ENCODE data around the gene ZMYND15.

The ZMYND15 gene

DNA sequence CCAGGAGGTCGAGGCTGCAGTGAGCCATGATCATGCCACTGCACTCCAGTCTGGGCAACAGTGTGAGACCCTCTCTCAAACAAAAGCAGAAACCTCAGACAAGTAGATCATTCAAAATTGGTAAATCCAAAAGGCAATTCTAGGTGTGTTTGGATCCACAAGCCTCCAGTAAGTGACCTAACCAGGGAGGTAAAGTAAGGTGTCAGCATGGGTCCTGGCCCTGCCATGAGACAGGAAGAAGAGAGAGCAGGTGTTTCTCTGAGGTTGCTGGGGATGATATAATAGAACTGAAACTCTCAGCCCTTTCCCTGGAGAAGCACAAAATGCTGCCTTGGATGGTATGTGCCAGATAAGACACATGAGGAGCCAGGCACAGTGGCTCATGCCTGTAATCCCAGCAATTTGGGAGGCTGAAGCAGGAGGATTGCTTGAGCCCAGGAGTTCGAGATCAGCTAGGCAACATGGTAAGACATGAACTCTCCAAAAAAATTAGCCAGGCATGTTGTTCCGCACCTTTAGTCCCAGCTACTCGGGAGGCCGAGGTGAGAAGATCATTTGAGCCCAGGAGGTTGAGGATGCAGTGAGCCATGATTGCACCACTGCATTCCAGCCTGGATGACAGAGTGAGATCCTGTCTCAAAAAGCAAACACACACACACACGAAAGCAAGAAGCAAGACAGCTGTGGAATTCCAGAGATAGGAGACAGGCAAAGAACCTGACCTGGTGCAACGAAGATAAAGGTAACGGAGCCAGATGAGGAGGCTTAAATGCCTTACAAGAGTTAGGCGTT, 38.5 kb downstream of the ZMYND15 start:
- DNase-seq (ENCODE audit: insufficient read length) = no peak
- FAIRE-seq = no peak
- no peak for TF ChIP-seq TAF1 (IDR thresholded peaks at IDR 0.05; ENCODE audit: borderline replicate concordance, low read depth, low read length)
- TF ChIP-seq POLR2A (IDR thresholded peaks at IDR 0.05; ENCODE audit: low read depth, low read length) = no peak
- no peak for TF ChIP-seq POLR2AphosphoS5 (IDR thresholded peaks at IDR 0.05; ENCODE audit: low read depth, low read length)

DNA sequence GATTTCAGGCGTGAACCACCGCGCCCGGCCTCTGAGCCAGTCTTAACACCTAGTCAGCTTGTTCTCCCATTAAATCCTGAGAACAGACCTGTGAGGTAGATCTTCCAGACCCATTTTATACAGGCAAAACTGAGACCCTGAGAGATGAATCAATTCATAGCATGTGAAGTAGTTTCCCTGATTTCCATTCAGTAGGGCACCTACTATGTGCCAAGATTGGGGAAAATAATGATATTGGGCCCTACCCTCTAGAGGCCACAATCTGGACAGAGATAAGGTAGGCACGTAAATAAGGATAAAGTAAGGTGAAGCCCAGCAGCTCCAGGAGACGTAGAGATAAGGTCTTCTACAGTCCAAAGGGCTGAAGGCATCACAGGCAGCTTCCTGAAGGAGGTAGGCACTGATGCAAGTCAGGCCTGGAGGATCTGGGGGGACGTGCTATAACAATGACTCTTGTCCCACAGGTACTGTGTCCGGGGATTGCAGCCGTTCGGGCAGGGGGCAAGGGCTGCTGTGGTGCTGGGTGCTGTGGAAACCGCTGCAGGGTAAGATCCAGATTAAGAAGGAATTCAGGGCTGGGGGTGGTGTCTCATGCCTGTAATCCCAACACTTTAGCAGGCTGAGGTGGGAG, 40.8 kb downstream of the ZMYND15 start:
- FAIRE-seq = no peak

DNA sequence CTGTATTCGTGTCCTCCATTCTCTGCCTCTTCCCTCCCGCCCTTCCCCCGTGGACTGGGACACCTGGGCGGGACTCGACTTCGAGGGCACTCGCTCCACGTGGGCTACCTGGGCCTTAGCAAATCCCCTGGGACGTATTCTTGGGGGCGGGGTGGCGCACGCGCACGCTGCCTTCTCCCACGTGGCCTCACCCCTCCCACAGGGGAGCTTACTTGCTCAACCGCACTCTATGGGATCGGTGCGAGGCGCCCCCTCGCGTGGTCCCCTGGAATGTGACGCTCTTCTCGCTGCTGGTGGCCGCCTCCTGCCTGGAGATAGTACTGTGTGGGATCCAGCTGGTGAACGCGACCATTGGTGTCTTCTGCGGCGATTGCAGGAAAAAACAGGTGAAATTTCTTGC, 43.0 kb downstream of the ZMYND15 start:
- TF ChIP-seq TAF1 (IDR thresholded peaks at IDR 0.05; ENCODE audit: borderline replicate concordance, low read depth, low read length) (no peak), POLR2A (IDR thresholded peaks at IDR 0.05; ENCODE audit: low read depth, low read length) (no peak), POLR2AphosphoS5 (IDR thresholded peaks at IDR 0.05; ENCODE audit: low read depth, low read length) (no peak)
- FAIRE-seq (no peak), DNase-seq (ENCODE audit: insufficient read length) (no peak)

More for the DNA sequence above, 40.8 kb downstream of the ZMYND15 start:
- TF ChIP-seq POLR2AphosphoS5 (IDR thresholded peaks at IDR 0.05; ENCODE audit: low read depth, low read length) (no peak), TAF1 (IDR thresholded peaks at IDR 0.05; ENCODE audit: borderline replicate concordance, low read depth, low read length) (no peak), POLR2A (IDR thresholded peaks at IDR 0.05; ENCODE audit: low read depth, low read length) (no peak)
- DNase-seq (ENCODE audit: insufficient read length) = no peak

DNA sequence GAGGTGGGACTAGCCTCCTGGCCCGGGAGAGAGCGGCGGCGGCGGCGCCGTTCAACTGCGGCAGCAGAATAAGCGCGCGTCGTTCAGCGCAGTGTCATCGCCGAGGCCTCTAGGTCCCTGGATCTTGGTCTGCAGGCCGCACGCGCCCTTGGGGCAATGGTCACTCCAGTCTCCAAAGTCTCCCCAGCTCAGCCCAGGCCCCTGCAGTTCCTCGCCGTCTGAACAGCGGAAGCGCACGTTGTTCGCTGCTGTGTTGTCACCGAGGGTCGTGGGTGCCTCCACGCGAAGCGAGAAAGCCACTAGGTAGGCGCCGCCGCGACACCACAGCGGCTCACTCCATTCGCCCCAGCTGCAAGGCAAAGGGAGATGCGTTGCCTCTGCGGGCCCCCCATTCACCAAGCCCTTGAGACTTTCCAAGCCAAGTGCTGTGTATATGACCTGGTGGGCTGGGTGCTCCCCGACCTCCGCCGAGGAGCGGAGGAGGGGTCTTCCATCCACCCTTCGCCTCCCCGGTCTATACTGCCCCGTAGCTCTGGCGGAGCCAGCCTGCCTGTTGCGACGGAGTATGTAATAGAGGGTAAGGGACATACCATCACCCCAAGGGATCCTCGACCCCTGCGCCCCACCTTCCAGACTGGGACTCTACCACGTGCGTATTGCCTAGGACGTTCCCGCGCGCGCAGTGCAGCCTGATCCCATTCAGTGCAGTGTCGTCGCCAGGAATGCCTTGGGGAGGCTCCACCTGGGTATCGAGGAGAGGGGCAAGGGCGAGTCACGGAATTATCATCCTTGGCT, 45.9 kb downstream of the ZMYND15 start:
- DNase-seq (ENCODE audit: insufficient read length) = no peak
- no peak for FAIRE-seq
- TF ChIP-seq POLR2A (IDR thresholded peaks at IDR 0.05; ENCODE audit: low read depth, low read length) = no peak
- no peak for TF ChIP-seq TAF1 (IDR thresholded peaks at IDR 0.05; ENCODE audit: borderline replicate concordance, low read depth, low read length)
- TF ChIP-seq POLR2AphosphoS5 (IDR thresholded peaks at IDR 0.05; ENCODE audit: low read depth, low read length) = no peak

DNA sequence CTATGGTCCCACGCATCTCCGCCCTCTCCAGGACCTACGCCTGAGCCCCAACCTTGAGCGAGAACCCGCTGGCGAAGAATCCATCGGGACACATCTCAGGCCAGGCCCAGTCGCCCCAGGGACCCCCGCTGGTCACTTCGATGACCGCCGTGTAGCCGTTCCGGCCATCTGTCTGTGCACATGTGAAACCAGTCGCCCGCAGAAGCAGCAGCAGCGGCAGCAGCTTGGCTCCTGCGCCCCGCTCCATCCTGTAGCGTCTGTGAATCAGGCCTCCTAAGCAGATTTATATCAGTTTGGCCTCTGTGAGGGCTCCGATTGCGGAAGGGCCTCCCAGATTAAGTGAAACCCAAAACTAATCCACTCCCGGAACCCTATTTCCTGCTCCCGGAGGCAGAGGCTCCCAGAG, 46.5 kb downstream of the ZMYND15 start, which contains the start of gene VMO1:
VMO1 (minus strand) TSS at position 259 of the 406 bp plus-strand sequence; CDS start at position 247, 12 bp downstream.
- no peak for FAIRE-seq
- no peak for DNase-seq (ENCODE audit: insufficient read length)
- TF ChIP-seq TAF1 (IDR thresholded peaks at IDR 0.05; ENCODE audit: borderline replicate concordance, low read depth, low read length) = no peak
- TF ChIP-seq POLR2A (IDR thresholded peaks at IDR 0.05; ENCODE audit: low read depth, low read length) = no peak
- TF ChIP-seq POLR2AphosphoS5 (IDR thresholded peaks at IDR 0.05; ENCODE audit: low read depth, low read length) = no peak

DNA sequence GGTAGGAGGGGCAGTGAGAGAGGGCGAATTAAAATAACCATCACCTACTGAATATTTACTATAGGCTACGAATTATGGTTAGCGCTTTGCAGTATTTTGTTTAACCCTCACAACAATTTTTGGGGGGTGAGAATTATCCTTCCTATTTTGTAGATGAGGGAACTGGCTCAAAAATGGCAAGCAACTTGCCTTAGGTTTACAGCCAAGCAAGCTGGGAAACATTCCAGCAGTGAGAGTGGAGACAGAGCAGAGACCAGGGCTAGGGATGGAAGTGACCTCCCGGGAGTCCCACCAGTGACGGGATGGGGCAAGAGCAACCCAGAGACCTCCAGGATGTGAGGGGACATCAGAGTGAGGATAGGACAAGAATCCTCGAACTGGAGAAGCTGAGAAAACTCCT, 46.9 kb downstream of the ZMYND15 start:
- TF ChIP-seq POLR2A (IDR thresholded peaks at IDR 0.05; ENCODE audit: low read depth, low read length) = no peak
- no peak for TF ChIP-seq POLR2AphosphoS5 (IDR thresholded peaks at IDR 0.05; ENCODE audit: low read depth, low read length)
- no peak for TF ChIP-seq TAF1 (IDR thresholded peaks at IDR 0.05; ENCODE audit: borderline replicate concordance, low read depth, low read length)
- DNase-seq (ENCODE audit: insufficient read length) (no peak), FAIRE-seq (no peak)

DNA sequence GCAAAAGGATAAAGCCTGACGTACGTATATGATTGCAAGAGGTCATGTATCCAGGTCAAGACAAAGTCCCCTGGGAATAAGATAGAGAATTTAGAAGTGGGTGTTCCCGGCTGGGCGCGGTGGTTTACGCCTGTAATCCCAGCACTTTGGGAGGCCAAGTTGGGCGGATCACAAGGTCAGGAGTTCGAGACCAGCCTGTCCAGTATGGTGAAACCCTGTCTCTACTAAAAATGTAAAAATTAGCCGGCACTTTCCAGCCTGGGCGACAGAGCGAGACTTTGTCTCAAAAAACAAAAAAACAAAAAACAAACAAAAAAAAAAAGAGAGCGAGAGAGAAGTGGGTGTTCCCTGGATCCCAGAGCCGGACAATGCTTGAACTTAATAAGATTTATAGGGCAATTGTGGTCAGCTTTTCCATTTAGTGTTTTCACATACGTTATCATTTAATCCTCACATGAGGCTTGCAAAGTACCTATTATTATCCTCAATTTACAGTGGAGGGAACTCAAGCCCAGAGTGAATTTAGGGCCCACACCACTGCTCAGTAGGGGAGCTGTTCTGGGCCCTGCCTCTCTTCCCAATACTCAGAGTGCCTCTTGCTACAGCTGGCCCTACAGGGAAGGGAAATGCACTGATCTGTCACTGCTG, 48.6 kb downstream of the ZMYND15 start:
- no peak for TF ChIP-seq TAF1 (IDR thresholded peaks at IDR 0.05; ENCODE audit: borderline replicate concordance, low read depth, low read length)
- DNase-seq (ENCODE audit: insufficient read length) (no peak), FAIRE-seq (no peak)

DNA sequence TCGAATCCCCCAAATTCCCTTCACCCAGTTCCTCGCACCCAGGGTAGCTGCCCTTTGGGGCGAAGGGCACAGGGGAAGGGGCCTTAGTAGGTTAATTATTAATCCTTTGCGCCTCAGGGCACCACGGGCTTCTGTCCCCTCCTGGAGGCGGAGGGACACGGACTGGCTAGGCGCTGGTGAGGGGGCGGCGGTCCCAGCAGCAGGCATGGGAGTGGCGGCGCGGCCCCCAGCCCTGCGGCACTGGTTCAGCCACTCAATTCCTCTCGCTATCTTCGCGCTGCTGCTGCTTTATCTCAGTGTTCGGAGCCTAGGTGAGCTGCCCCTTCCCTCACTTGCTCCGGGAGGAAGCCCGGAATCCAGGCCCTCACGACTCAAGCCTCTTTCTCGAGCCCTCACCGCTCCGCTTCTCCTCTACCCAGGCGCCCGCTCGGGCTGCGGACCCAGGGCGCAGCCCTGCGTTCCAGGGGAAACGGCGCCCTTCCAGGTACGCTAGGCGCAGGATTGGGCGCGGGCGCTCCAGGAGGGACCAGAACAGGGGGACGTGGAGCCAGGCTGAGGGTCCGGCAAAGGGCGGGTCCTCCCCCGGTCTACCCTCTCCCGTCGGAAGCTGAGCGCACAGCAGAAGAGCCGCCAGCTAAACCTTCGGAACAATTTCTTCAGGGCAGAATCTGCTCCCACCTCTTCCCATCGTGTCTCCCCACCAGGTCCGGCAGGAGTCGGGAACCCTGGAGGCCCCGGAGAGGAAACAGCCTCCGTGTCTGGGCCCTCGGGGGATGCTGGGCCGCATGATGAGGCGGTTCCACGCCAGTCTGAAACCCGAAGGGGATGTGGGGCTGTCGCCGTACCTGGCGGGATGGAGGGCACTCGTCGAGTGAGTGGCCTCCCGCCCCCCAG, 49.4 kb downstream of the ZMYND15 start, which contains the start of gene GLTPD2:
GLTPD2 (plus strand) TSS at position 158 of the 894 bp plus-strand sequence; CDS start at position 206, 48 bp downstream.
- TF ChIP-seq POLR2AphosphoS5 (IDR thresholded peaks at IDR 0.05; ENCODE audit: low read depth, low read length) (no peak), TAF1 (IDR thresholded peaks at IDR 0.05; ENCODE audit: borderline replicate concordance, low read depth, low read length) (no peak), POLR2A (IDR thresholded peaks at IDR 0.05; ENCODE audit: low read depth, low read length) (no peak)
- FAIRE-seq (peak; percentile 44), DNase-seq (ENCODE audit: insufficient read length) (no peak)

DNA sequence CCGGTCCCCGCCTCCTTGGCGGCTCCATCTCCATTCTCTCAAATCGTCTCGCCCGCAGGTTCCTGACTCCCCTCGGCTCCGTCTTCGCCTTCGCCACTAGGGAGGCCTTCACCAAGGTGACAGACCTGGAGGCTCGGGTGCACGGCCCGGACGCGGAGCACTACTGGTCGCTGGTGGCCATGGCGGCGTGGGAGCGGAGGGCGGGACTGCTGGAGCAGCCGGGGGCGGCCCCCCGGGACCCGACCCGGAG, 50.0 kb downstream of the ZMYND15 start:
- FAIRE-seq = peak; percentile 14
- TF ChIP-seq POLR2AphosphoS5 (IDR thresholded peaks at IDR 0.05; ENCODE audit: low read depth, low read length) (no peak), TAF1 (IDR thresholded peaks at IDR 0.05; ENCODE audit: borderline replicate concordance, low read depth, low read length) (no peak), POLR2A (IDR thresholded peaks at IDR 0.05; ENCODE audit: low read depth, low read length) (no peak)
- no peak for DNase-seq (ENCODE audit: insufficient read length)

DNA sequence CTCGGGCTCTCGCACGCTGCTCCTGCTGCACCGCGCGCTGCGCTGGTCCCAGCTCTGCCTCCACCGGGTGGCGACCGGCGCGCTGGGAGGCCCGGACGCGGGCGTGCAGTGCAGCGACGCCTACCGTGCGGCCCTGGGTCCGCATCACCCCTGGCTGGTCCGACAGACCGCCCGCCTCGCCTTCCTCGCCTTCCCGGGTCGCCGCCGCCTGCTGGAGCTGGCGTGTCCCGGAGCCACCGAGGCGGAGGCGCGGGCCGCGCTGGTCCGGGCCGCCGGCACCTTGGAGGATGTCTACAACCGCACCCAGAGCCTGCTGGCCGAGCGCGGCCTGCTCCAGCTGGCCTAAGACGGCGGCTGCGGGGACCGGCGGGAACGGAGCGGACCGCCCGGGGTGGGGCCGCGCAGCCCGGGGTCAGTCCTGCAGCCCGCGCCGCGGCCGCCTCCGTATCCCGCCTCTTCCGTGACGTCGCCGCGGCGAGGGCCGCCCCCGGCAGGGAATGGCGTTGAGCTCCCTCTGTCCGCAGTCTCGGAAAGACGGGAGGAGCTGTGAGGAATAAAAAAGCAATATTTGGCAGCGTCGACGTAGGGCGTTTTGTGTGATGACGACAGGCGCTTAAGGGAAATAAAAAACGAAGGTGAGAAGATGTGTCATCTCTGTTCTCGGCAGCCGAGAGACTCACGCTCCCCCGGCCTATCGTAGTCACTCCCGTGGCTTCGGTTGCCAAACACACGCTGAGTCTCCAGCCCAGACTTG, 50.5 kb downstream of the ZMYND15 start:
- 0 out of 2 replicates have a peak, but pooled peaks have one; percentile 12 for TF ChIP-seq TAF1 (IDR thresholded peaks at IDR 0.05; ENCODE audit: borderline replicate concordance, low read depth, low read length)
- no peak for TF ChIP-seq POLR2AphosphoS5 (IDR thresholded peaks at IDR 0.05; ENCODE audit: low read depth, low read length)
- peak; percentile 50; the same call in 1 of the 2 replicates for TF ChIP-seq POLR2A (IDR thresholded peaks at IDR 0.05; ENCODE audit: low read depth, low read length)
- peak; percentile 95 for DNase-seq (ENCODE audit: insufficient read length)
- FAIRE-seq = peak; percentile 93
